DMS153 treated with DMSO at 0.1 percent for 48 hours (cell line): ENCODE measurements around the gene IPMK.
A peak's percentile ranks its signal among the peaks of the same experiment; 100 is the strongest.
"Not testable (repeated sequence)": the region's sequence is repeated elsewhere in the genome, so short reads cannot be mapped to it uniquely, and the experiment has no call there.

Experiments
- DNase-seq: peaks from one replicate; lab custom pipeline; 2025; ENCODE audit not compliant: unreplicated experiment; lab: John Stamatoyannopoulos, UW

The IPMK gene

DNA sequence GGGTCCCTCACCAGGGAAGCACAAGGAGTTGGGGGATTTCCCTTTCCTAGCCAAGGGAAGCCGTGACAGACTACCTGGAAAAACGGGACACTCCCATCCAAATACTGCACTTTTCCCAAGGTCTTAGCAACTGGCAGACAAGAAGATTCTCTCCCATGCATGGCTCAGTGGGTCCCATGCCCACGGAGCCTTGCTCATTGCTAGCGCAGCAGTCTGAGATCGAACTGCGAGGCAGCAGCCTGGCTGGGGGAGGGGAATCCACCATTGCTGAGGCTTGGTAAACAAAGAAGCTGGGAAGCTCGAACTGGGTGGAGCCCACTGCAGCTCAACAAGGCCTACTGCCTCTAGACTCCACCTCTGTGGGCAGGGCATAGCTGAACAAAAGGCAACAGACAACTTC lies 37.8 kb downstream of the IPMK start:
- DNase-seq, result not testable (repeated sequence)

DNA sequence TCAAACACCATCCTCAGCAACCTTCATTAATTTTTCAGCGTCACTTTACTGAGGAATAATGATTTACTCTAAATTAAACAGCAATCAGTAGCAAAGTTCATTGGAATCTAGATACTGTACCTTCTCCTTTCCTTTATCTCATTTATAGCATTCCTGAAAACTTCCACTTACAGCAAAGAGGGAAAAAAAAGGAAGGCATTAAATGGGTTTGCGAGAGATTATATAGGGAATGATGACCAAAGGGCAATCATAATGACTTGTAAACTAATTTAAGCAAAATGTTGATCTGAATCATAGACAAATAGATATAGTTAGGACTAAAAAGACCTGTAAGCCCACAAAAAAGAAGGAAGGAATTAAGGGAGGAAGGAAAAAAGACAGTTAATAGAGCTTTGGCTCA lies 42.0 kb downstream of the IPMK start:
- DNase-seq, result no peak

DNA sequence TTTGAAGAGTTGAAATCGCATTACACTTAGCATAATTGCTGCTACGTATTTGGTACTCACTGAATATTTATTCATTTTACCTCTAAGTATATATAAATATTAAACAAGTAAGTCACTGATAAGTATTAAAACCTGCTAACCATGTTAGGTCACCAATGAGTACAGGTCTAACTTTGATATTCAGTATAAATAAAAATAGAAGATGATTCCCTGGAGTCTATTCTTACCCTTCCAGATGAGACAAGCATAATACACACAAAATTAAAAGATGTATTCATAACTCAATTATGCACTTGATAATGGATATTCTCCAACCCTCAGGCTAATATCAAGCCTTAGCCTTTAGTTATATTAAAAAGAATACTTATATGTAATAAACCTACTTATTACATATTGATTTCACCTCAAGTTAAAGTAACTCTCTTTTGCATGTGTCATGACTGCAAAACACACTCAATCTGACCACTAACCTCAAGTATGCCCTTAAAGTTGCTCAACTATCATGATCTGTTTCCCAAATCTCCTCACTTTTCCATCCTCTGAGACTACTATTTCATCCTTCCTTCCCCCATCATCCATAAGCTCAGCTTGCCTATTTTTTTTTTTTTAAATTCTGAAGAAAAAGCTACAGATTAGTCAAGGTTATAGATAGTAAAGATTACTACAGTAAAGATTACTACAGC lies 46.8 kb downstream of the IPMK start:
- no peak for DNase-seq

DNA sequence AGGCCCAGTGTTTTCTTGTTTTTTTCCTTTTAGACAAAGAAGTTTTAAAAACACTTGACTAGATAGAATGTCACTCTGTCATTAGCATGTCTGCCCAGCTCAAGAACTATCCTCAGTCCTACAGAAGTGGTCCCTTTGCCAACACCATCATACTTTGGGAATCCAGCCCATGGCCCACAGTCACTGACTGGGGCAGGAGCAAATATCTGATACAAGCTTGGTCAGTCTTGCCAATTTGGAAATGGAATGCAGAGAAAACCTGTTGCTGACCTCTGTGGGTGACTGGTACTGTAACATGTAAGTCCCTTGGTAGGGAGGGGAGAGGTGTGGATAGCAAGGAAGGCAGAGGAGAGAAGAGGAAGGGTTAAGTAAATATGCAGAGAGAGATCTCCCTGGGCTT lies 47.8 kb downstream of the IPMK start:
- no peak for DNase-seq

DNA sequence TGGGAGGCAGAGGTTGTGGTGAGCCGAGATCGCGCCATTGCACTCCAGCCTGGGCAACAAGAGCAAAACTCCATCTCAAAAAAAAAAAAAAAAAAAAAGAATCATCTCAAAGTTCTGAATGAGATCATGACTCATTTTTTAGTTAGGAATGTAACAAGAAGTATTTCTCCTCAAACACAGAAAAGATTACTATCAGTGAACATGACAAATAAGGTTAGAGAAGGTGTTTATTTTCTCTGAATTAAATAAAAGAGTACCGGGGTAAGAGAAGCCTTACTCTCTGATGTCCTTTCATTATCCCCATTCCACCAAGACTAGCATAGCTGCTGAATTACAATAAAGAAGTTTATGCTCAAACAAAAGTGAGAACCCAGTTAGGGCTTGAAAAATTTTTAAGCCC lies 50.1 kb downstream of the IPMK start:
- DNase-seq, result no peak

DNA sequence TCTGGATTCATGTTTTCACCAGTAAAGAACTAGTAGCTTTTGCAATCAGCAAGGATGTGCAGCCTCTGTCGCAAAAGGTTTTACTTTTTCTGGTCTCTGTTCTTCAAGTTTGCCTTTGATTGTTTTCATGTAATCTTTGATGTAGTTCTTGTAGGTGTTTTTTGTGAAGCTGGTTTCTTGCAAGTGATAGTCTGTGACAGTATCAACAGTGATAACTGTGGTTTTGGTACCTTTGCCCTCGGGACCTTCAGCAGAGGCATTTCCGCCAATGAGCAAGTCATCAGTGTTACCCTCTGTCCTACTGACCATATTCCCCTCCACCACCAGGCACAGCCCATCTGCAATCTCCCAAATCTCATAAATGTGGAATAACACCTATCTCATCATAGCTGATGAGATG lies 55.1 kb downstream of the IPMK start:
- DNase-seq, result no peak

DNA sequence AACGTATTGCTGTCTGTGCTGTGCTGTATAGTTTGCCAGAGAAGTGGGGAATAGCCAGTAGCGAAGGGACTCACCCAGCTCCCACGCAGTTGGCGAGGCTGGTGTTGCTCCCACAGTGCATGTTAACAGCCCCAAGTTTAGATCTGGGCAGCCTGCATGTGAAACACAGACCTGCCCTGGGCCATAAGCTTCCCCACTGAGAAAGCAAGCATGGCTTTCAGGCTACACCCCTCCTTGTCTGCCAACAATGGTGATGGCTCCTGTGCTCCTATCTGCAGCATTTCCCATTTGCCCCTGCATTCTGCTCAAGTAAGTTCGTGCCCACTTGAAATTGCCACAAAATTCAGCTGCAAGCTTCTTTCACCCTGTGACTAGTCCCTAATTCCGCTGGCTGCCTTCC lies 57.5 kb downstream of the IPMK start:
- no peak for DNase-seq

DNA sequence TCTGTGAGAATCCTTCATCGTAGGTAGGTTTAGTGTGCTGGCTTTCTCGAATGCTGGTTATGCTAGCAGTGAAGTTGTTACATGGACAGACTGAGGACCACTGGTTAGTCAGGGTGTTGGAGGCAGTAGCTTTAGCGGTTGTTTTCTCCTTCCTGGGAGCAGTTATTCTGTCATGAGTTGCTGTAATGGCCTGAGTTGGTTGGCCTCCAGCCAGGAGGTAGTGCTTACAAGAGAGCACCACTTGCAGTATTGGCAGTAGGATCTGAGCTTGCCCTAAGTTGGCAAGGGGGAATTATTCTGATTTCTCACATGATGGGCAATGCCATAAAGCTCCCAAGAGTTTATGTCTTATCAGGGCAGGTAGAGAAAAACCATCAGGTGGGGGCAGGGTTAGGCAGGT lies 58.0 kb downstream of the IPMK start:
- no peak for DNase-seq

DNA sequence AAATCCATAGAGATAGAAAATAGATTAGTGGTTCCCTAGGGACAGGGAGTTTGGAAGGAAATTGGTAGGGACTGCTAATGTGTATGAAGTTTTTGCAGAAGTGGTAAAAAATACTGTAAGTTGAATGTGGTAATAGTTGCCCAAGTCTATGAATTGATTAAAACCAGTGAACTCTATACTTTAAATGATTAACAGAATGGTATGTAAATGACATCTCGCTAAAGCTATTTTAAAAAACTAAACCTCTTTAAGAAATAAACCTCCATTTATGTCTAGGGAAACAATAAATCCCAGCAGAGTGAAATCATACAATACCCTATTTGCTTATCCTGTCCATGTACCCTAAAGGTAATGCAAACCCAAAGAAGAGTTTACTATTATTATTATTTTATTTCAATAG lies 61.4 kb downstream of the IPMK start:
- no peak for DNase-seq

DNA sequence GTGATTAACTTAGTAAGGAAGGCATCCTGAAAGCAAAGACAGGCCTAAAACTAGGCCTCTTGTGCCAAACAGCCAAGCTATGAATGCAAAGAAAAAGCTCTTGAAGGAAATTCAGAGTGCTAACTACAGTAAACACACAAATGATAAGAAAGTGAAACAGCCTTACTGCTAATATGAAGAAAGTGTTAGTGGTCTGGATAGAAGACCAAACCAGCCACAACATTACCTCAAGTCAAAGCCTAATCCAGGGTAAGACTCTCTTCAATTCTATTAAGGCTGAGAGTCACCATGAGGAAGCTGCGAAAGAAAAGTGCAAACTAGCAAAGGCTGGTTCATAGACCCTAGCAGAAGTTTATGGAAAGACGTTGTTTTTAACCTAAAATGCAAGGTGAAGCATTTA lies 66.0 kb downstream of the IPMK start:
- DNase-seq, result no peak

DNA sequence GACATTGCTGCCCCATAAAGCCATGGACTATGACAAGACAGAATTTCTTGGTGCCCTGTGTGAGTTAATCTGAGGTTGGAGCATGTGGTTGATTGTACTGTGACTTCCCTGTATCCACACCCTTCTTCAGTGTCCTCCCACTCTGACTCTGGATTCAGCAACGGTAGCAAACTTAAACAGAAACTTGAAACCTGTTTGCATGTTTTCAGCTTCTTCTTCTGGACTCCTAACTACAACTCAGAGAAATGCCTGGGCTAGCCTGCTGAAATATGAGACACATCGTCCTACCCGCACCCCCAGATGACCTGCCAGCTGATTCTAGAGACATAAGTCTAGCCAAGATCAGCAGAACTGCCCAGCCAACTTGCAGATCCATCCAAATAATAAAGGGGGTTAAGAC lies 78.4 kb downstream of the IPMK start:
- no peak for DNase-seq

DNA sequence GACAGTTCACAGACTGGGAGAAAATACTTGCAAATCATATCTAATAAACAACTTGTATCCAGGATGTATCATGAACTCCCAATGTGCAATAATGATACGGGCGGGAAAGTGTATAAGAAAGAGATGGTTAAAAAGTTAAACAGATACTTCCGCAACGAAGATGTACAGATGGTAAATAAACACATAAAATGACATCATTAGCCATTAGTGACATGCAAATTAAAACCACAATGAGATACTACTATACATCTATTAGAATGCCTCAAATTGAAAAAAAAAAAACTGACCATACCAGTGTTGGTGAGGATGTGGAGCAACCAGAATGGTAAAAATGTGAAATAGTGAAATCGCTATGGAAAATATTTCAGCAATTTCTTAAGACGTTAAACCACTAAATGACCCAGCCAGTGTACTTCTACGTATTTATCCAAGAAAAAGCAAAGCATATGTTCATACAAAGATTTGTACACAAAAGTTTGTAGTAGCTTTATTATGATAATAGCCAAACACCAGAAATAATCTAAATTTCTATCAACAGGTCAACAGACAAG lies 83.5 kb downstream of the IPMK start:
- DNase-seq, result no peak

DNA sequence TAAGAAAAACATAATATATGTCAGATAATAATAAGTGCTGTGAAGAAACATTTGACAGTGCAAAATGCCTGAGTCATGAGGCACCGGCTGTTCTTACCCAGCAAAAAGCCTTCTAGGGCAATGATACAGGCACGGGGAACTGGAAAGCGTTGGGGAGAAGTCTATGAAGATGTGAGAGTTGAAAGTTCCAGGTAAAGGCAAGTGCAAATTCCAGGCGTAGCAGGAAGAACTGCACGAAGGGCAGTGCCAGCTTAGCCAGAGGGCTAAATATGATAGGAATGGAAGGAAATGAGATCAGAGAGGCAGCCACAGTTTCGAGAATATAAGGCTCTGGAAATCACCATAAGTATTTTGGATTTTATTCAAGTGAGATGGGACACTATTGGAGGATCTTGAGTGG lies 87.0 kb downstream of the IPMK start:
- no peak for DNase-seq

DNA sequence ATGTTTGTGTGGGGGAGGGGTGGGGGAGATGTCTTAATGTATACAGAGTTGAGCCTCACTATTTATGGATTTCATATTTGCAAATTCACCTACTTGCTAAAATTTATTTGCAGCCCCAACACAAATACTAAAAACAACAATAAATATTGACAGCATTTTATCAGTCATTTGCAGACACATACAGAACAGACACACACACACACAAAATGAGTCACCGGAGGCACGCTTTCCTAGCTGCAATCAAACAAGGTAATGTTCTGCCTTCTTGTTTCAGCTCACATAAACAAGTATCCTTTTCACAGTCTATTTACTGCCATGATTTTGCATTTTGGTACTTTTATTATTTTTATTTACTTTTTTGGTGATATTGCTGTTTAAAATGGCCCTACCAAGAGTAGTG lies 88.5 kb downstream of the IPMK start:
- DNase-seq, result no peak

DNA sequence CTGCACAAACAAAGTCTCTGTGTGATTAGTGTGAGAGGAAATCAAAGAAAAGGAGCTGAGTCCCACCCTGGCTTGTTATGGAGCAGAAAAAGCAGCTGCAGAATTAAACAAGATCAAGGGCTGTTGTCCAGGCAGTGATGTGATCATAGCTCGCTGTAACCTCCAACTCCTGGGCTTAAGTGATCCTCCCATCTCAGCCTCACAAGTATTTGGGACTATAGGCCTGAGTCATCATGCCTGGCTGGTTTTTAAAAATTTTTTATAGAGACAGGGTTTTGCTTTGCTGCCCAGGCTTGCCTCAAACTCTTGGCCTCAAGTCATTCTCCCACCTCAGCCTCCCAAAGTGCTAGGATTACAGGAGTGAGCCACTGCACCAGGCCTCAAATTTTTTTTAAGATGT lies 88.9 kb downstream of the IPMK start:
- no peak for DNase-seq

DNA sequence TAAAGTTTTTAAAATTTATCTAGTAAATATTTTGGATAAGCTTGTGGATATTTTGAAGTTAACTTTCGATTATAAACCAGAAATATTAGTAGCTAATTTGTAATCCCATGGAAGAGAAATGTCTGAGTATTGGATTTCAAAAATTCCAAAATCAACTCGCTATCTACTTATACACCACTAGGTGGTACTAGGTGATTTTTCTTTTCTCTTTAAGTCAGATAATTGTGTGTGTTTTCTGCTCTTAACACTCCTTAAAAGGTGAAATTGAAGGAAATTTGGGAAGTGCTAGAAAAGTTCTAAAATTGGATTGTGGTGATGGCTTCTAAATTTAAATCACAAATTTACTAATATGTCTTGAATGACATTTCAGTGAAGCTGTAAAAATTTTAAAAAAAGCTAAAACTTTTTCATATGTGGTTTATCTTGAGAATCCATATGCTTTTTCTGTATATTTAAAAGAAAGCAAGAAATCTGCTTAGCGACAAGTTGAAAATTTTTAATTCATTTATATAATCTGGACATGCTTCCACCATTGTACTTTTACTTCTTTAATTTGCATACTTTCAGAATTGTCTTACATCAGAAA lies 90.2 kb downstream of the IPMK start:
- DNase-seq, result peak; percentile 48

DNA sequence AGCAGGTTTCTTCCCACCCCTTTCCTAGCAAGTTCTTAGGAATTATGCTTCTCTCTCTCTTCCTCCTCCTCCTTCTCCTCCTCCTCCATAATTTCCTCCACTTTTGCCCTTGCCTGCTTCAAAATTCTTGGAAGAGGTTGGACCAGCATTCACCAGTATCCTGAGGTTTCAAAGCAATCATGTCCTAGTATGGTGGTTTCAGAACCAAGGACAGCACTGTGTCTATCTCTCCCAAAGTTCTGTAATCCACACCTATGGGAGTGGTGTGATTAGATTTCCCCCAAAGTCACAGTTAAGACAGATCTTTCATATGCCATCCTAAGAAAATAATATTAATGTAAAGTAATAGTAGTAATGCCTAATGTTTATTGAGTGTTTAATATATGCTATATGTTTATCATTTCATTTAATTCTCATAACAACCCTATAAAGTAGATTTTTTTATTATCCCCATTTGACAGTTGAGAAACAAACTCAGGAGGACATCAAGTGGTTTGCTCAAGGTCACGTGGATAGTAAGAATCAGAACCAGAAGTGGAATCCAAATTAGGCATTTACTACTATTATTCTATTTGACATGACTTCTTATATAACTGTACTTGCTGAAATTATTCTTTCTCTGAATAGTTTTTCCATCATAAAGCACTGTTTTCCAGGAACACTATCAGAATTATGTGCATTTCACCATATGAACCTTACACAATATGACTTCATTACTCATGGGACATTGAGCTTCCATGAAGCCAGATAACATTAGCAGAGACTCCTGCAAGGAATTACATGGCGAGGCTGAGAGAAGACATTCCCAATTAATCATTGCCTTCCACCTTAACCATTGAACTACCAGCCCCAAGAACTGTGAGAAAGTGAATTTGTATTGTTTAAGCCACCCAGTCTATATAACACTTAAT lies 91.4 kb downstream of the IPMK start:
- DNase-seq, result no peak

DNA sequence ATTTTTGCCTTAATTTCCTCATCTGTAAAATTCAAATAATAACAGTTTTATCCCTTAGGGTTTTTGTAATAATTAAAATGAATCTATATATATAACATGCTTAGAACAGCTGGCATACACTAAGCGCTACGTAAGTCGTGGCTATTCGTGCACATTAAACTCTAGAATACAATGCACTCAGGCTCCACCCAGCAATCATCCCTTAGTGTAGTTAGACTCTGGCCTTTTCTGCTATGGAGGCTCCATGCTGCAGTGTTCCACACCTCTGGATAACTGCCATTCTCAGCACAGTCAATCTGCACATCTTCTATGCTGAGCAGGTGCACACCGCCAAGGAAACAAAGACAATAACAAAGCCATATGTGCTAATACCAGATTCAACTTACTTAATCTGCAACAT lies 92.9 kb downstream of the IPMK start:
- DNase-seq, result no peak

DNA sequence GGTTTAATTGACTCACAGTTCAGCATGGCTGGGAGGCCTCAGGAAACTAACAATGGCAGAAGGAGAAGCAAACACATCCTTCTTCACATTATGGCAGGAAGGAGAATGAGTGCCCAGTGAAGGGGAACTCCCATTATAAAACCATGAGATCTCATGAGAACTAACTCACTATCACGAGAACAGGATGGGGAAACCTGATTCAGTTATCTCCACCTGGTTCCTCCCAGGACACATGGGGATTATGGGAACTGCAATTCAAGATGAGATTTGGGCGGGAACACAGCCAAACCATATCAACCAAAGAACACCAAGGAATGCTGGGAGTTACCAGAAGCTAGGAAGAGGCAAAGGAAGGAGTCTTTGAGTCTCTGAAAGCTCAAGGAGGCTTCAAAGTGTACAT lies 94.3 kb downstream of the IPMK start:
- no peak for DNase-seq

DNA sequence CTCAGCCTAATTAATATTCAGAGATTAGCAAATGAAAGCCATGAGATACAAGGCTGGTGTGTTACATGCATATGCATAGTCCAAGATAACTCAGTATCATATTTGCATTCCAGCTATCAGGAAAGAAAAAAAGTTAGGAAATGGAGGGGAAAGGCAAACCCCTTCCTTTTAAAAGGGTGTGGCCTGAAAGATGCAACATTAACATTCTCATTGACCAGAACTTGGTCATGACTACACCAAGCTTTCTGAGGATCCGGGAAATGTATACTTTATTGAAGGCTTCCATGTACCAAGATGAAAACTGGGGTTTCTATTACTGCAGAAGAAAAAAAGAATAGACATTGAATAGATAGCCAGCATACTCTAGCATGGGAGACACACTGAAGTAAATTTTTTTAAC lies 96.5 kb downstream of the IPMK start:
- no peak for DNase-seq

DNA sequence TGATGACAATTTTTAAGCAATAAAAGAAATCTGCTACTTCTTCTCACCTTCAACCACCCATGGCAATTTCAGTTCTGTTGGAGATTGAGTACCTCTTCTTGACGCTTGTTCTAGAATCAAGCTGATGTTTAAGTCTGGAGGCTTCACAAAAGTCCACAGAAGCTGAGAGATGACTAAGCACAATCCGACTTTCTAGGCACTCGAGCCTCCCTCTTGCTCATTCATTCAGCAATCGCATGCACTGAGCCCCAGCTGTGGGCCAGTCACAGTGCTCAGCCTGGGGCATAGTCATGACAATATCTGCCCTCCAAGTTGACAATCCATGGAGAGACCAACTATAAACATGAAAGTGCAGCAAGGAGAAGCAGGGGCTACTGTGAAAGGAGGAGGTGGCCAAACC lies 103.2 kb downstream of the IPMK start:
- no peak for DNase-seq

DNA sequence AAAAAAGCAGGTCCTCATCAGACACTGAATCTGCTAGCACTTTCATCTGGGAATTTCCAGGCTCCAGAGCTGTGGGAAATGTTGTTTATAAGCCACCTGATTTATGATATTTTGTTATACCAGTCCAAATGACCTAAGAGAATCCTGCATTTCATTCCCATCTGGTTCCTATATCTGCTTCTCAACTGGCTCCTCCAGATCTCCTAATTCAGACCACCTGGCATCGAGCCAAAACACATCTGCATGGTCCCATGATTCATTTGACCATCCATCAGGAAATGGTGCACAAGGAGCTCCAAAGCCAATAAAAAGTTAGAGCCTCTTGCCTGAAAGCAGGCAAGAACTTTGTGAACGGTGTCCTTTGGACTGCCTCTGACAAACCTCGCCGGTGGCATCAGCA lies 108.9 kb downstream of the IPMK start:
- DNase-seq, result no peak
